ENCODE measurements around the gene DNMT3A. TPM values are rescaled to one million over a fixed set of nuclear protein-coding genes. Genes with fewer than 3 reads are reported as not detected.
A peak's percentile ranks its signal among the peaks of the same experiment; 100 is the strongest.

The DNMT3A gene
- total and polyA plus RNA-seq, 10 donors: 9.0 to 64.6 (median 33.2) TPM

GRCh38 chr2:25340181-25340921, 1.4 kb downstream of the DNMT3A start:
- peak overlapping the region; percentile 49 to 93 (median 69) for H3K4me3 ChIP-seq
- peaks cover 25 to 63% (median 56%) of the 10 kb centered on the region in 6 donors for H3K4me1 ChIP-seq
- H3K27ac ChIP-seq: peak overlapping the region; percentile 53 to 91 (median 72)
- no peaks in the 10 kb centered on the region for H3K9me3 ChIP-seq
- intact Hi-C loops (cut with DNase I; ENCODE audit: low total_unique reads): no loop called here
- WGBS, 5 donors: 6 to 28% (median 10%) methylated on average over 25 to 73 of the region's 73 CpGs
- DNase-seq: peak; percentile 84
- no peak for TF ChIP-seq CTCF (IDR thresholded peaks at IDR 0.05 in 8 of 11, conservative IDR thresholded peaks at IDR 0.05 in 3 of 11)
- TF ChIP-seq POLR2AphosphoS5 (IDR thresholded peaks at IDR 0.05): peak in 2 of 3 donors; percentile 11 to 39
- no peak for TF ChIP-seq POLR2A (IDR thresholded peaks at IDR 0.05)
- H3K27me3 ChIP-seq (replicated peaks in 1 of 7): no peaks in the 10 kb centered on the region
- no peaks in the 10 kb centered on the region for H3K36me3 ChIP-seq

GRCh38 chr2:25339791-25340180, 1.9 kb downstream of the DNMT3A start:
- peak overlapping the region in 5 of 8 donors; percentile 56 to 93 (median 80) for H3K4me3 ChIP-seq

GRCh38 chr2:25339211-25339674, 2.5 kb downstream of the DNMT3A start:
- WGBS, 5 donors: 79 to 97% (median 86%) methylated on average over 8 of the region's 8 CpGs
- intact Hi-C loops (cut with DNase I; ENCODE audit: low total_unique reads): no loop called here
- H3K27me3 ChIP-seq (replicated peaks in 1 of 7): no peaks in the 10 kb centered on the region
- H3K4me1 ChIP-seq: peaks cover 30 to 74% (median 64%) of the 10 kb centered on the region in 6 donors
- no peak for TF ChIP-seq POLR2A (IDR thresholded peaks at IDR 0.05)
- no peak for TF ChIP-seq CTCF (IDR thresholded peaks at IDR 0.05 in 8 of 11, conservative IDR thresholded peaks at IDR 0.05 in 3 of 11)
- no peak for TF ChIP-seq POLR2AphosphoS5 (IDR thresholded peaks at IDR 0.05)
- H3K36me3 ChIP-seq: no peaks in the 10 kb centered on the region
- DNase-seq: peak; percentile 74
- peak overlapping the region in 2 of 8 donors; percentile 80 to 93 for H3K4me3 ChIP-seq
- H3K9me3 ChIP-seq: no peaks in the 10 kb centered on the region
- peak overlapping the region in 5 of 8 donors; percentile 71 to 91 (median 83) for H3K27ac ChIP-seq

More at GRCh38 chr2:25339791-25340180, 1.9 kb downstream of the DNMT3A start:
- Histone ChIP-seq H3K27me3 (replicated peaks in 1 of 7) (no peaks in the 10 kb centered on the region), H3K9me3 (no peaks in the 10 kb centered on the region), H3K4me1 (peaks cover 25 to 68% (median 59%) of the 10 kb centered on the region in 6 donors), H3K27ac (peak overlapping the region in 7 of 8 donors; percentile 61 to 91 (median 72)), H3K36me3 (no peaks in the 10 kb centered on the region)
- WGBS, 5 donors: 81 to 84% (median 82%) methylated on average over 5 to 18 of the region's 18 CpGs
- DNase-seq: peak; percentile 82
- intact Hi-C loops (cut with DNase I; ENCODE audit: low total_unique reads): no loop called here
- no peak for TF ChIP-seq CTCF (IDR thresholded peaks at IDR 0.05 in 8 of 11, conservative IDR thresholded peaks at IDR 0.05 in 3 of 11)
- TF ChIP-seq POLR2A (IDR thresholded peaks at IDR 0.05): no peak
- TF ChIP-seq POLR2AphosphoS5 (IDR thresholded peaks at IDR 0.05): peak in 2 of 3 donors; percentile 31 to 38

GRCh38 chr2:25338401-25338800, 3.3 kb downstream of the DNMT3A start:
- TF ChIP-seq CTCF (IDR thresholded peaks at IDR 0.05 in 8 of 11, conservative IDR thresholded peaks at IDR 0.05 in 3 of 11) (no peak), POLR2A (IDR thresholded peaks at IDR 0.05) (no peak), POLR2AphosphoS5 (IDR thresholded peaks at IDR 0.05) (no peak)
- H3K36me3 ChIP-seq: no peaks in the 10 kb centered on the region
- H3K27me3 ChIP-seq (replicated peaks in 1 of 7): no peaks in the 10 kb centered on the region
- 61 to 91% (median 85%) methylated on average over 3 to 13 of the region's 13 CpGs for WGBS, 5 donors
- peaks cover 34 to 82% (median 71%) of the 10 kb centered on the region in 6 donors for H3K4me1 ChIP-seq
- peak overlapping the region in 4 of 8 donors; percentile 0 to 91 (median 77) for H3K27ac ChIP-seq
- H3K4me3 ChIP-seq: no peak overlapping the region
- DNase-seq: peak; percentile 67
- intact Hi-C loops (cut with DNase I; ENCODE audit: low total_unique reads): no loop called here
- H3K9me3 ChIP-seq: no peaks in the 10 kb centered on the region
